GM18498 (cell line): ENCODE results near the gene PHETA1.

Experiments
- ATAC-seq: cut with Tn5 transposase; IDR thresholded peaks from one replicate; pipeline ENCODE4 v1.9.1; 2021; ENCODE audit warnings: mild to moderate bottlenecking, moderate library complexity; ENCODE audit not compliant: unreplicated experiment

The PHETA1 gene

DNA sequence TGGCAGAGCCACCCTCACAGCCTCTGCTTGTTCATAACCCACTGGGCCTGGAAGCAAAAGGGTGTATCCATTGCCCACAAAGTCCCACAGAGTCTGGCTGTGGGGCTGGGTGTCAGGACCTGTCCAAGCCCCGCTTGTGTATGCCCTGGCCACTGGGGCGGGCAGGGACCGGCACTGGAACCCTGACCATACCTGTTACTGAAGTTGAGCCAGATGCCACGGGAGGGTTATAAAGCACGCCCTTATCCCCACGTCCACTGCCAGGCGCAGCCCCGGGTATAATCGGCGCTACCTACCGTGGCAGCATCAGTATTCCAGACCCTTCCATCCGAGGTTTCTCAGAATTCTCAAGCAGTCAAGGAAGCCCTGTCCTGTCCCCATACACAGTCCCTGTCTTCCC is 40.8 kb downstream of the PHETA1 start:
- no peak for ATAC-seq

DNA sequence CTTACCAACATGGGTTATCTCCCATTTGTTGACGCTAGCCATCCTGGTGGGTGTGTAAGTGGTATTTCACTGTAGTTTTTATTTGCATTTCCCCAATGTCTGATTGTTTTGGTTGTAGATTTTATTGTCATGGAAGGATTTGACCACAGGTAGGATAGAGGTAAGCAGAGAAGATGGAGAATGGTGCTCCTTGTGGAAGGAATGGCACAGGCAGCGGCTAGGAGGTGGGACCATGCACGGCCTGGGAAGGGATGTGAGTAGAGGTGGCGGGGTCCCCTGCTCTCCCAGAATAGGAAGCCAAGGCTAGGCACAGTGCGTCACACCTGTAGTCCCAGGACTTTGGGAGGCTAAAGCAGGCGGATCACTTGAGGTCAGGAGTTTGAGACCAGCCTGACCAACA is 41.4 kb downstream of the PHETA1 start:
- no peak for ATAC-seq

DNA sequence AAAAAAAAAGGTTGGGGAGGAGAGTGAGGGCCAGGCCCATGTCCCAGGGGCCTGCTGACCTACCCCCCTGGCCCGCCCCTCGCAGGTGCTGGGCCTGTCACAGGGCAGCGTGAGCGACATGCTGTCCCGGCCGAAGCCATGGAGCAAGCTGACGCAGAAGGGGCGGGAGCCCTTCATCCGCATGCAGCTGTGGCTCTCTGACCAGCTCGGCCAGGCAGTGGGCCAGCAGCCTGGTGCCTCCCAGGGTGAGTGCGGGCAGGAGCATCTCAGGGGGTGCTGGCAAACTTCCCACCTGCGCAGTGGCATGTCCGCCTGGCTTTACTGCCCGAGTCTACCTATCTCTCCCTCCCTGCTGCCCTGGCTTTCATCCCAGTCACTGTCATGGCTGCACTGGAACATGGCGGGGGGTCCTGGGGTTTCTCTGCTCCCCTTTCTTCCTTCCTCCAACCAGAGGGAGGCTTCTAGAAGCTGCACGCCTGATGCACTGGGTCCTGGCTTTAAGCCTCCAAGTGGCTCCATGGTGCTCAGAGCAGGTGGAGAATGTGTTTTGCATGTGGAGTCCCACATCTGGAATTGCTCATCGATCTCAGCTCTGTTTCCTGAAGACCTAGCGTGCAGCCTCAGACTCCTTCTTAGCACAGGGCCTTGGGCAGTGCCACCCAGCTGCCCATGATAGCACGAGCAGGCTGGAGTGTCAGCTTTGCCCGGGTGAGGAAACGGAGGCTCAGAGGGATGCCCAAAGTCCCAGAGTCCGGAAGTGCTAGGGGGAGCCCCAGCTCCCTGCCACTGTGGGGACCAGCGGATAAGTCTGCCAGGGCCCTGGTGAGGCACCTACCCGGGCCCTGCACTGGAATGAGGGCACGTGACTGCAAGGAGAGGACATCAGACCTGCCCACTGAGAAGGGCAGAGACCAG is 46.3 kb downstream of the PHETA1 start:
- ATAC-seq = no peak

DNA sequence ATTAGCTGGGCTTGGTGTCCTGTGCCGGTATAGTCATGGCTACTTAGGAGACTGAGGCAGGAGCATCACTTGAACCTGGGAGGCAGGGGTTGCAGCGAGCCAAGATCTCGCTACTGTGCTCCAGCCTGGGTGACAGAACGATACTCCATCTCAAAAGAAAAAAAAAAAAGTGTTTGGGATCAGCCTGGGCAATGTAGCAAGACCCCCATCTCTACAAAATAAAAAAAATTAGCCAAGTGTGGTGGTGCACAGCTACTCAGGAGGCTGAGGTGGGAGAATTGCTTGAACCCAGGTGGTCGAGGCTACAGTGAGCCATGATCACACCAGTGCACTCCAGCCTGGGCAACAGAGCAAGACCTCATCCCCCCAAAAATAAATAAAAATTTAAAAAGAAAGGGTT is 47.6 kb downstream of the PHETA1 start:
- no peak for ATAC-seq

DNA sequence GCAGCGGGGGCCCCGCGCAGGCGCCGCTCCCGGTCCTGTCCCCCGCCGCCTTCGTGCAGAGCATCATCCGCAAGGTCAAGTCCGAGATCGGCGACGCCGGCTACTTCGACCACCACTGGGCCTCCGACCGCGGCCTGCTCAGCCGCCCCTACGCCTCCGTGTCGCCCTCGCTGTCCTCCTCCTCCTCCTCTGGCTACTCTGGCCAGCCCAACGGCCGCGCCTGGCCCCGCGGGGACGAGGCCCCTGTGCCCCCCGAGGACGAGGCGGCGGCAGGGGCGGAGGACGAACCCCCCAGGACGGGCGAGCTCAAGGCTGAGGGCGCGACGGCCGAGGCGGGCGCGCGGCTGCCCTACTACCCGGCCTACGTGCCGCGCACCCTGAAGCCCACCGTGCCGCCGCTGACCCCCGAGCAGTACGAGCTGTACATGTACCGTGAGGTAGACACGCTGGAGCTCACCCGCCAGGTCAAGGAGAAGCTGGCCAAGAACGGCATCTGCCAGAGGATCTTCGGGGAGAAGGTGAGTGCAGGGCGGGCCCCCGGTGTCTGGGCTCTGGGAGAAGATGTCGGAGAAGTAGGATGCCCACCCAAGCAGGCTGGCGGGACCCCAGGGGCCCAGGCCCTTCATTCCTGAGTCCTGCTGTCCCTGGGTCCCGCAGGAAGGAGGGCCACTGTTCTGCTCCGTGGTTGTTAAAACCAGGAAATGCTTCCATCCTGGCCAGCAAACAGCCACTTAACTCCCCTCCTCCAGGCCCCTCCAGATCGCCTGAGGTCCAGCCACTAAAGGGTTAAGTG is 48.4 kb downstream of the PHETA1 start:
- no peak for ATAC-seq

DNA sequence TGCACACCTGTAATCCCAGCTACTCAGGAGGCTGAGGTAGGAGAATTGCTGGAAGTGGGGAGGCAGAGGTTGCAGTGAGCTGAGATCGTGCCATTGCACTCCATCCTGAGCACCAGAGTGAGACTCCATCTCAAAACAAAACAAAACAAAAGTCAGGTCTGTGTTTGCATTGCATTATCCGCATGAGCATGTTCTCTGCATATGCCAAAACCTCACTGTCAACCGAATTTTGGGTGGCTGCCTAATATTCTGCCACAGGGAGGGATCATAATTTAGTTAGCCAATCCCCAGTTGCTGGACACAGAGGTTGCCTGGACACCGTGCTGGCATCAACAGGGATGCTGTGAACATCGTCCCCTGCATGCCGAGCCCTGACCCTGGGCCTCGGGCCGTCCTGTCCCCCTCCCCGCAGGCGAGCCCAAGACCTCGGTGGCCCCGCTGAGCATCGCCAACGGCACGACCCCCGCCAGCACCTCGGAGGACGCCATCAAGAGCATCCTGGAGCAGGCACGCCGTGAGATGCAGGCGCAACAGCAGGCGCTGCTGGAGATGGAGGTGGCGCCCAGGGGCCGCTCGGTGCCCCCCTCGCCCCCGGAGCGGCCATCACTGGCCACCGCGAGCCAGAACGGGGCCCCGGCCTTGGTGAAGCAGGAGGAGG is 49.2 kb downstream of the PHETA1 start:
- no peak for ATAC-seq

DNA sequence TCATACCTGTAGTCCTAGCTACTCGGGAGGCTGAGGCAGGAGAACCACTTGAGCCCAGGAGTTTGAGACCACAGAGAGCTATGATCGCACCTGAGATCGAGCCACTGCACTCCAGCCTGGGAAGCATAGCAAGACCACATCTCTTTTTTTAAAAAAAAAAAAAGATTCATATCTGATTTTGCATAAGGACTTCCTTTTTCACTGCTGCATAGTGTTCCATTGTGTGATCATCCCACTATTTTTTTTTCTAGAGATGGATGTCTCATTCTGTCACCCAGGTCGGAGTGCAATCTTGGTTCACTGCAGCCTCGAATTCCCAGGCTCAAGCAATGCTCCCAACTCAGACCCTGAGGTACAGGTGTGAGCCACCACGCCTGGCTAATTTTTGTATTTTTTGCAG is 50.4 kb downstream of the PHETA1 start:
- no peak for ATAC-seq

DNA sequence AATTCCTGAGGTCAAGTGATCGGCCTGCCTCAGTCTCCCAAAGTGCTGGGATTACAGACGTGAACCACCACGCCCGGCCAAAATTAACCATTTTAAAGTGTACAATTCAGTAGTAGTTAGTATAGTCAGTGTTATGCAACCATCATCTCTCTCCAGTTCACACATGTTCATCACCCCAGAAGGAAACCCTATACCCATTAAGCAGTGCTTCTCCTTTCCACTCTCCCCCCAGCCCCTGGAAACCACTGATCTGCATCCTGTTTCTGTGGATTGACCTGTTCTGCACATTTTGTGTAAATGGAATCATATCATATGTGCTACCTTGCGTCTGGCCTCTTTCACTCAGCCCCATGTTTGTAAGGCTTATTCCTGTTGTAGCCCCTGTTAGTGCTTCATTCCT is 52.2 kb downstream of the PHETA1 start:
- no peak for ATAC-seq

DNA sequence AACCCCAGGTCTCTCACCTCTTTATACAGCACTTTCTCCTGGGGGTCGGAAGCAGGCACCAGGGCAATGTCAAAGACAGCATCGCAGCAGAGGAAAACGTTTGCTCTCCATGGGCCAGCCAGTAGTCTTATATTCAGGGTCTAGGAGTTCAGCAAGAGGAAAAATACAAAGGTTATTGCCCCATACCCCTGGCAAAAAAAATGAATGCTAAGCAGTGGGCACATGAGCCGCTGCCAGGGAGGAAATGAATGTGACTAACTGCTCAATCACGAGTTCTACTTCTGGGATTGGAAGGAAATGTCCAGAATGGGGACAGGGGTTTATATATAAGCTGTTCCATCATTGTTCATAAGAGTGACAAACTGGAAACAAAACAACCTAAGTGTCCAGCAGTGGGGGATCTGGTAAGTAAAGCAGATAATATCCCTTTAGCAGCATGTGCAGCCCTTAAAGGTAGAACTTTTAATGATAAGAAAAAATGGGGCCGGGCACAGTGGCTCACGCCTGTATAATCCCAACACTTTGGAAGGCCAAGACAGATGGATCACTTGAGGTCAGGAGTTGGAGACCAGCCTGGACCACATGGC is 53.8 kb downstream of the PHETA1 start:
- no peak for ATAC-seq

DNA sequence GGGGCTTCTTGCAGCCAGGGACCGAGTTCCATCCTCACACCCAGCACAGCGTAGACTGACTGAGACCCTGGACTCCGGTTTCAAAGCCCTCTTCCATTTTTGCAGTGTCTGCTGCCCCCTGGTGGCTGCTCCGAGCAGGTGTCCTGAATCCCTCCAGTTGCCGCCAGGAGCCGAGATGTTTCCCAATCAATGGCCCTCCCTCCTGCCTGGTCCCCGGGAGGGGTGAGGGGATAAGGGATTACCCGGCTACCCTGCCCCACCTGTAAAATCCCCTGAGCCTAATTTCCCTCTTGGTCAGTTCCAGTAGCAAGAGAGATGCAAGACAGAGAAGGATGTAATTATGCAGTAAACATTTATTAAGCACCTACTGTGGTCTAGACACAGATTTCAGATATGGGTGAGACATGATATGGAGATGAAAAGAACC is 55.0 kb downstream of the PHETA1 start:
- ATAC-seq = no peak

DNA sequence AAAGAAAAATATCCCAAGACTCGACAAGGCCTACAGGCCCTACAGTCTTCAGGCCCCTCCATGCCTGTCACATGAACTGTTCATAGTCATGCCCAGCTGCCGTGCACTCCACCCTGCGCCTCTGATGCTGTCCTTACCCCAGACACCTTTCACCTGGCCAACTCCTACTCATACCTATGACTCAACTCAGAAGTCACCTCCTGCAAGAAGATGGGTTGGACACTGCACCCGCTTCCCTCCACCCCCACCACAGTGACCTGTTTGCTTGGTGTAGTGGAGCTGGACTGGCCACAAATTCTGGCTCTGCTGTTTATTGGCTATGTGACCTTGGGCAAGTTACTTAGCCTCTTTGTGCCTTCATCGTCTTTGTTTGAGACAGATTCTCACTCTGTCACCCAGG is 56.2 kb downstream of the PHETA1 start:
- ATAC-seq = no peak

DNA sequence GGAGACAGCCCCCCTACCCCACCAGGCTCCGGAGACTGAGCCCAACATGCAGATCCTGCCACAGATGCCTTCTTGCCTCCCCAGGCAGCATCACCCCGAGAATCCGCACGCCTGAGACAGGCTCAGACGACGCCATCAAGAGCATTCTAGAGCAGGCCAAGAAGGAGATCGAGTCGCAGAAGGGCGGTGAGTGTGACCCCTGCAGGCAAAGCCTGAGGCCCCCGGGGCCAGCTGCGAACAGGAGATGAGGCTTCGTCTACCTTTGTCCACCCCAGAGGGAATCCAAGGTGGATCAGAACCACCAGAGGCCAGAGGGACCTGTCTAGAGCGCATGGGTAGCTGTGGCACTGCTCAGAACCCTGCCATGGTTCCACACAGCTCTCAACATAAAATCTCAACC is 56.9 kb downstream of the PHETA1 start:
- ATAC-seq = no peak

DNA sequence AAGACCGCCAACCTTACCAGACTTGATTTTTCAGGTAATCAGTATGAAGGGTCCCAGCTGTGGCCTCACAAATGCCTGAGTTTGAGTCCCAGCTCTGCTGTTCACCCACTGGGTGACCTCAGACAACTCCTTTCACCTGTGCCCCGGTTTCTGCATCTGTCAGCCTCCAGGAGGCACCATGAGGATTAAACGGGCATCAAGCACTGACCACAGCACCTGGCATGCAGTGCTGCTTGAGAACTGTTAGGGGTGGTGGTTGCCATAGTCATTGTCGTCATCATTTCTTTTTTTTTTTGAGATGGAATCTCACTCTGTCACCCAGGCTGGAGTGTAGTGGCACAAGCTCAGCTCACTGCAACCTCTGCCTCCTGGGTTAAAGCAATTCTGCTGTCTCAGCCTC is 57.9 kb downstream of the PHETA1 start:
- no peak for ATAC-seq
